ENCODE measurements around the gene VSTM2L. TPM values are rescaled to one million over a fixed set of nuclear protein-coding genes. Genes with fewer than 3 reads are reported as not detected.
A peak's percentile ranks its signal among the peaks of the same experiment; 100 is the strongest.

The VSTM2L gene
- total RNA-seq, 2 donors from 2014 or later = 5.3 to 7.0 TPM

DNA sequence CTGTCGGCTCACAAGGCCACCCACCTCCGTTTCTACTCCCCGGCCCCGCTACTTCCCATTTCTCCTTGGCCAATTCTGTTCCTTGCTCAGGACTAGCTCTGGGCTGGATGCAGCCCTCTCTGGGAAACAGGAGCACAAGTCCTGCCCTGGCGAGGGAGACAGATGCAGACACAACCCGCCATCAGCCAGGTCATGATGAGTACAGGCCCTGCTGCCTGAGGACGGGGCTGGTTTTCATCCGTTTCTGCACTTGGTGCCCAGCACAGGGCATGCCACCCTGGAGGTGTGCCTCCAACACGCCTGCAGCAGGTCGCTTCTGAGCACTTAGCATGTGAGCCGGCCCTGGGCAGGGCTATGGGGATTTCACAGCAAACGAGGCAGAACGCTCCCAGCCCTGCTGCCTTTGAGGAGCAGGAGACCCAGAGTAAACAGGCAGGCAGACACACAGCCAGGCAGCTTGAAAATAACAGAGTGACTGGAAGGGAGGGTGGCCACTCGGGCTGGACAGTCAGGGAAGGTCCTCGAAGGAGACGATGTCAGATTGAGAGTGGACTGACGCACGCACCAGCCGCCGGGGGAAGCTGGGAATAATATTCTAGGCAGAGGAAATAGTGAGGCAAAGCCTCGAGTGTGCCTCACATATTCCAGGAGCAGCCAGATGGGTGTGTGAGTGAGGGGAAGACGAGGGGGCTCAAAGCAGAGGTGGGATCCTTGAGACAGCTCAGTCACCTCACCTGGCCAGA is 21.2 kb upstream of the VSTM2L start:
- intact Hi-C loops (cut with DNase I) = no loop called here
- Histone ChIP-seq H3K27ac (no peak overlapping the region), H3K4me3 (no peak overlapping the region), H3K9me3 (no peaks in the 10 kb centered on the region), H3K27me3 (no peaks in the 10 kb centered on the region), H3K36me3 (replicated peaks in 1 of 2; ENCODE audit: insufficient read depth in 1 of 2, low read depth in 2 of 2) (no peaks in the 10 kb centered on the region), H3K4me1 (peaks cover 6% of the 10 kb centered on the region)
- DNase-seq (no peak), ATAC-seq (no peak)
- no peak for TF ChIP-seq CTCF (IDR thresholded peaks at IDR 0.05)
- no peak for TF ChIP-seq POLR2A (IDR thresholded peaks at IDR 0.05)
- WGBS, 2 donors = 80 to 83% methylated on average over 16 to 20 of the region's 22 CpGs

DNA sequence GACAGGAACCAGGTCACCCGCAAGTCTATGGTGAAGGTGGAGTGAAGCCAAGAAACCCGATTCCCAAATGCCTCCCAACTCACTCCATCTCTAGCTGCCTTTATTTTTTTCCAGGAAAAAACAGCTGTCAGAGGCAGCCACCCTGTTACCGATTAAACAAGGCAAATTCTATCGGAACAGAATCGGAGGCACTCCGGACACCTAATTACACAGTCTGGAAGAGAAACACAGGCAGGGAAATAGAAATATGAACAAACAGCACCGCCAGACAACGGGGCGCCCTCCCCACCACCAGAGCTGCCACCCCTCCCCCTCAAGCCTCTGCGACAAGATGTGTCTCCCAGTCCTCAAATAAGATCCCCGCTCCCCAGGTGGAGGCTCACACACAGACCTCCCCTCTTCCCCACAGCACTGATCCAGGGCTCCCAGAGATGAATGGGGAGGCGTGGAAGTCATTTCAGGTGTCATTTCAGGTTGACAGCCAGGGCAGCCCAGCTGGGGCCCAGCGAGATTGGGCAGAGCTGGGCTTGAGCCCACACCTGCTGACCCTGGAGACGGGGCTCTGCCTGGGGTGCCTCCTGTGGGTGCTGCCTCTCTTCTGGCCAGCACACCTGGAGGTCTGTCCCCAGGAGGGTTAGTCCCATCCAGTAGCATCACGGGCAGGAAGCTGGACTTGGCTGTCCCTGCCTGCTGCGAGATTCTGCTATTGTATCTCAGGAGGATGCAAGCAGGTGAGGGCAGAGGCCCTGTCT is 19.8 kb upstream of the VSTM2L start:
- Histone ChIP-seq H3K4me3 (no peak overlapping the region), H3K27ac (no peak overlapping the region), H3K4me1 (peaks cover 6% of the 10 kb centered on the region), H3K36me3 (replicated peaks in 1 of 2; ENCODE audit: insufficient read depth in 1 of 2, low read depth in 2 of 2) (no peaks in the 10 kb centered on the region), H3K9me3 (no peaks in the 10 kb centered on the region), H3K27me3 (no peaks in the 10 kb centered on the region)
- WGBS, 2 donors = 59 to 73% methylated on average over 12 to 16 of the region's 16 CpGs
- no peak for DNase-seq
- ATAC-seq = no peak
- intact Hi-C loops (cut with DNase I) = no loop called here
- TF ChIP-seq POLR2A (IDR thresholded peaks at IDR 0.05) (no peak), CTCF (IDR thresholded peaks at IDR 0.05) (no peak)

- Histone ChIP-seq H3K27me3 (no peaks in the 10 kb centered on the region), H3K9me3 (no peaks in the 10 kb centered on the region), H3K36me3 (replicated peaks in 1 of 2; ENCODE audit: insufficient read depth in 1 of 2, low read depth in 2 of 2) (no peaks in the 10 kb centered on the region), H3K4me1 (peaks cover 6% of the 10 kb centered on the region), H3K27ac (no peak overlapping the region), H3K4me3 (no peak overlapping the region)
- no peak for TF ChIP-seq POLR2A (IDR thresholded peaks at IDR 0.05)
- no peak for DNase-seq
- ATAC-seq = no peak
- WGBS, 2 donors = 93 to 96% methylated on average over 8 of the region's 8 CpGs
- intact Hi-C loops (cut with DNase I) = no loop called here
Measured at GRCh38 chr20:37885042-37885441, 17.9 kb upstream of the VSTM2L start.

DNA sequence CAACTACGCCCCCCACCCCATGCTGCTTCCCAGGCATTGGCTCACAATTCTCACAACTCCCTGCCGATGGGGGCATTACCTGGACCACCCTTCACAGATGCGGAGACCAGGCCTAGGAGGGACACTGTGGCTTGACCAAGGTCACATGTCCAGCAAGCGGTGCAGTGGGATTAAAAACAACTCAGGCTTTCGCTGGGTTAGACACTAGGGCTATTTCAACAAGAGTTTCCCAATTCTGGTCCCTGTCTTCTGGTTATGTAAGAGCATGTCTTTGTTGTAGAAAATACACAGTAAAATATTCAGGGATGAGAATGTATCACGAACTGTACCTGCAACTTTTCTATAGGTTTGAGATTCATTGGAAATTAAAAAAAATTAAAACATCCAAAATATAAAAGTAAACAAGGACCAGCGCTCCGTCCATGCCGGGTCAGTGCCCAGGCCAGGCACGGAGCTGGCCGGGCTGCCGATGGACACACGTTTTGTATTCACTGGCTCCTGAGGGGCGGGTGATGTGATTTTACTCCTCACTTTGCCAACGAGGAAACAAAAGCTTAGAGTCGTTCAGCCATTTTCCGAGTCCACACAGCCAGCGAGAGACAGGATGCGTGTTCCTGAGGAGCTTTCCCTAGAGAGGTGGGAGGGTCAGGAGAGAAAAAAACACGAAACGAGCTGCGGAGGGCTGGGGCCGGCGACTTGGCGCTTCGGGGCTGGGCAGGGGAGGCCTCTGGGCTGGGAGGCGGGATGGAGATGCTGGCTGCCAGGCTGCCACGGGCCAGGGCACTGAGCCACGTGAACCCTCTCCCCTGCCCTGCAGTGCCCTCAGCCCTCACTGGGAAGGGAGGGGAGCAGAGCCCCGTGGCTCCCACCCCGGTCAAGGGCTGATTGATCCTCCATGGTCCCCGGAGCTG is 17.1 kb upstream of the VSTM2L start:
- H3K4me3 ChIP-seq = no peak overlapping the region
- ATAC-seq (no peak), DNase-seq (no peak)
- H3K4me1 ChIP-seq = peaks cover 2% of the 10 kb centered on the region
- TF ChIP-seq CTCF (IDR thresholded peaks at IDR 0.05) (no peak), POLR2A (IDR thresholded peaks at IDR 0.05) (no peak)
- no peaks in the 10 kb centered on the region for H3K27me3 ChIP-seq
- H3K9me3 ChIP-seq = no peaks in the 10 kb centered on the region
- 55 to 59% methylated on average over 29 to 31 of the region's 32 CpGs for whole genome bisulfite sequencing, 2 donors
- H3K36me3 ChIP-seq (replicated peaks in 1 of 2; ENCODE audit: insufficient read depth in 1 of 2, low read depth in 2 of 2) = no peaks in the 10 kb centered on the region
- intact Hi-C loops (cut with DNase I) = no loop called here
- H3K27ac ChIP-seq = no peak overlapping the region

GRCh38 chr20:37886851-37887297 is 16.1 kb upstream of the VSTM2L start:
- Histone ChIP-seq H3K36me3 (replicated peaks in 1 of 2; ENCODE audit: insufficient read depth in 1 of 2, low read depth in 2 of 2) (no peaks in the 10 kb centered on the region), H3K27me3 (no peaks in the 10 kb centered on the region), H3K4me1 (no peaks in the 10 kb centered on the region), H3K4me3 (no peak overlapping the region), H3K27ac (no peak overlapping the region), H3K9me3 (no peaks in the 10 kb centered on the region)
- TF ChIP-seq POLR2A (IDR thresholded peaks at IDR 0.05) = no peak
- TF ChIP-seq CTCF (IDR thresholded peaks at IDR 0.05) = no peak
- intact Hi-C loops (cut with DNase I) = no loop called here
- DNase-seq (peak in 1 of 4 donors; percentile 34), ATAC-seq (peak; percentile 55)
- WGBS, 2 donors = 64% methylated on average over 4 of the region's 4 CpGs; no CpG with 5 or more reads in 1 of the 2 donors

Measured in body of pancreas (tissue), 4 donors.